Sigmoid colon (tissue), 7 donors: Measurements from ENCODE around the gene TRAPPC3L. TPM values are rescaled to one million over a fixed set of nuclear protein-coding genes. Genes with fewer than 3 reads are reported as not detected.

Source experiments
- DNase-seq: peaks from one replicate; pipeline ENCODE4 v3.0.0-alpha.2; 2019
- H3K27ac ChIP-seq, 4 donors: fragments of 200-600 bp; sonication (generic); one replicate each; pipeline ENCODE4 v1.5.1; 2016 to 2019; ENCODE audit warnings: mild to moderate bottlenecking in 1 of 4
- H3K27me3 ChIP-seq, 3 donors: fragments of 200-600 bp; sonication (generic); one replicate each; pipeline ENCODE4 v1.5.1; 2019; ENCODE audit warnings: mild to moderate bottlenecking in 1 of 3
- H3K36me3 ChIP-seq, 4 donors: fragments of 200-600 bp; sonication (generic); one replicate each; pipeline ENCODE4 v1.5.1; 2016 to 2019
- H3K4me1 ChIP-seq, 4 donors: fragments of 200-600 bp; sonication (generic); one replicate each; pipeline ENCODE4 v1.5.1; 2017 to 2019
- H3K4me3 ChIP-seq, 4 donors: fragments of 200-600 bp; sonication (generic); one replicate each; pipeline ENCODE4 v1.5.1; 2017 to 2019; ENCODE audit warnings: mild to moderate bottlenecking in 2 of 4, moderate library complexity in 1 of 4
- H3K9me3 ChIP-seq, 4 donors: fragments of 200-600 bp in 3 of 4; sonication (generic) in 3 of 4; one replicate each; pipeline versions ENCODE4 v1.5.1 to v1.6.1; 2013 to 2019
- EP300 ChIP-seq, 4 donors: sonication (generic); formaldehyde crosslinking; IDR thresholded peaks; one replicate each; pipeline ENCODE4 v1.6.1; 2017; ENCODE audit warnings: antibody characterized with exemption in 4 of 4
- POLR2A ChIP-seq, 2 donors: fragments of 450-650 bp; IDR thresholded peaks; one replicate each; pipeline ENCODE4 v1.6.1; 2016; ENCODE audit warnings: antibody characterized with exemption in 2 of 2, mild to moderate bottlenecking in 2 of 2, moderate library complexity in 2 of 2
- POLR2AphosphoS5 ChIP-seq, 4 donors: sonication (generic); formaldehyde crosslinking; IDR thresholded peaks; one replicate each; pipeline ENCODE4 v1.6.1; 2017; ENCODE audit warnings: antibody characterized with exemption in 4 of 4
- WGBS, 2 donors: extraction: QIAGEN DNeasy Blood & Tissue Kit; methylation state at CpG; one replicate each; pipeline ENCODE4 v1.1.7; 2013; 5-methylcytosine and 5-hydroxymethylcytosine counted together
- intact Hi-C: fragments of 100-400 bp; cut with DNase I; formaldehyde crosslinking; loops from one replicate; pipeline ENCODE4 v1.15.1; 2023
- polyA plus RNA-seq, 3 donors: library from polyadenylated mRNA; stranded (reverse); fragments of 200-250 nt; gene quantifications; one replicate each; pipeline ENCODE4 v1.2.3, GENCODE V29; 2013
- total RNA-seq, 4 donors: library from RNA; depleted of rRNA; stranded (reverse); fragments of >200 nt; gene quantifications; one replicate each; pipeline ENCODE4 v1.1.0, GENCODE V29; 2016
- TF ChIP-seq, protein P1 (sequence below), 4 experiments: fragments of 450-650 bp in 3 of 4; fragments of 200-600 bp in 1 of 4; IDR thresholded peaks; one replicate each; pipeline ENCODE4 v1.5.1; 2016 to 2019; ENCODE audit warnings: antibody characterized with exemption in 4 of 4, mild to moderate bottlenecking in 3 of 4, moderate library complexity in 2 of 4
- donor health status: healthy with polysubstance abuse.
- donor health status: Bipolar disorder and iron deficiency.
- donor health status: healthy.

TRAPPC3L gene
- total and polyA plus RNA-seq, 7 donors = not detected

DNA sequence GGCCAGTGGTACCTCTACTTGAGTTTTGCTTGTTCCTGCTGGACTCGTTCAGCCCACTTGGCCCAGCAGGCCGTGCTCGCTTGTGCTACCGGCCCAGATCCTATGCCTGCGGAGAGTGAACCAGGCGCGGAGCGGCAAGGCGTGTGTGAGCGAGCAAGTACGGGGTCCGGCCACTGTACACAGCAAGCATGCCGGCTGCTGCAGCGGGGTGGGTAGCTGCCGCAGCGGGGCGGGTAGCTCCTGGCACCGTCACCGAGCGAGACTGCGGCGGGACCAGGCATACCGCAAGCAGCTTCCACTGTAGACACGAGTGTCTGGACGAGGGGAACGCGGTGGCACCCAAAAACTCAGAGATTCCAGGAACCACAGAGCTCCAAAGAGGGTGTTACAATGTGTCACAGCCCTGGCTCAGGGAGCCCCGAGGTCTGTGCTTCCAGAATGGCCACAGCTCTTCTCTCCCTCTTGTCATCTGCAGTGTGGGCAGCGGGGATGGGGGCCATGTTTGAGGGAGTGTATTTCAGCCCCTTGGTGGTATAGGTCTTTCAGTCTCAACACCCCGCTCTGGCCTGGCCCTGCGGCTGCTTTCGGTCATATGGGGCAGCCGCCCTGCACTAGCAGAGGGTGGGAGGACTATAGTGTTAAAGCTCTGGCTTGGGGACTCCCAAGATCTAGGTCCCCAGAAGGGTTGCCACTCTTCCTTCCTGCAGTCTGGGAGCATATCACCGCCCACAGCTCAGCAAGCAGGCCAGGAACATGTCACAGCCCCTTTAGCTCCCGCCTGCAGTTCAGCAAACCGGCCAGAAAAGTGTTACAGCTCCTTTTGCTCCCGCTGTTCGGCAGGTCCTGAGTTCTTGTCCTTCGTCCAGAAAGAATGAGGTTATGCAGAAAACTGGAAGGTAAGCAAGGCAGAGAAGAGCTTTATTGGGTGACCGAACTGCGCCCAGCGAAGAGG lies 19.7 kb upstream of the TRAPPC3L start:
- intact Hi-C loops = no loop called here
- H3K27ac ChIP-seq = peak overlapping the region in 1 of 4 donors; percentile 30
- WGBS, 2 donors = 42 to 55% methylated on average over 42 of the region's 42 CpGs
- H3K4me3 ChIP-seq = peak overlapping the region in 3 of 4 donors; percentile 34 to 44 (median 41)
- TF ChIP-seq EP300 (IDR thresholded peaks at IDR 0.05) (no peak), POLR2A (IDR thresholded peaks at IDR 0.05) (no peak), POLR2AphosphoS5 (IDR thresholded peaks at IDR 0.05) (no peak)
- TF ChIP-seq, protein P1, sequence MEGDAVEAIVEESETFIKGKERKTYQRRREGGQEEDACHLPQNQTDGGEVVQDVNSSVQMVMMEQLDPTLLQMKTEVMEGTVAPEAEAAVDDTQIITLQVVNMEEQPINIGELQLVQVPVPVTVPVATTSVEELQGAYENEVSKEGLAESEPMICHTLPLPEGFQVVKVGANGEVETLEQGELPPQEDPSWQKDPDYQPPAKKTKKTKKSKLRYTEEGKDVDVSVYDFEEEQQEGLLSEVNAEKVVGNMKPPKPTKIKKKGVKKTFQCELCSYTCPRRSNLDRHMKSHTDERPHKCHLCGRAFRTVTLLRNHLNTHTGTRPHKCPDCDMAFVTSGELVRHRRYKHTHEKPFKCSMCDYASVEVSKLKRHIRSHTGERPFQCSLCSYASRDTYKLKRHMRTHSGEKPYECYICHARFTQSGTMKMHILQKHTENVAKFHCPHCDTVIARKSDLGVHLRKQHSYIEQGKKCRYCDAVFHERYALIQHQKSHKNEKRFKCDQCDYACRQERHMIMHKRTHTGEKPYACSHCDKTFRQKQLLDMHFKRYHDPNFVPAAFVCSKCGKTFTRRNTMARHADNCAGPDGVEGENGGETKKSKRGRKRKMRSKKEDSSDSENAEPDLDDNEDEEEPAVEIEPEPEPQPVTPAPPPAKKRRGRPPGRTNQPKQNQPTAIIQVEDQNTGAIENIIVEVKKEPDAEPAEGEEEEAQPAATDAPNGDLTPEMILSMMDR (IDR thresholded peaks at IDR 0.05) = no peak
- no peaks in the 10 kb centered on the region for H3K9me3 ChIP-seq
- no peaks in the 10 kb centered on the region for H3K36me3 ChIP-seq
- H3K4me1 ChIP-seq = peaks cover 0 to 19% (median 13%) of the 10 kb centered on the region in 4 donors
- peak; percentile 63 for DNase-seq
- no peaks in the 10 kb centered on the region for H3K27me3 ChIP-seq

DNA sequence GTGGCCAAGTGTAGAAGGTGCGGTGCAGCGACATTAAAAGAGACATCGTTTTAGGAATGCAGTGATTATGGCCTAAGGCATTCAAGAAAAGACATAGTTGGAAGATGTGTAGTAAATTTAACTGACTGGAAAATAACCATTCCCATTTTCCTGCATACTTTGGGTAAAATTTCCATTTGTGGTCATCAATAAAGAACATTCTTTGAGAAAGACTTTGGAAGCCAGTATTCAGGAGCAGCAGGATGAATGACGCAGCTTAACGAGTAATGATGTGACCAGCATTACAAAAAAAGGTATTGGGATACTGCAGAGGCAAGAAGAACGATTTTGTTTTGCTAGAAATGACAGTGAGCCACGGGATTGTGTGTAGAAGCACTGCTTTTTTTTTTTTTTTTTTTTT lies 18.8 kb upstream of the TRAPPC3L start:
- Histone ChIP-seq H3K4me3 (no peak overlapping the region), H3K9me3 (no peaks in the 10 kb centered on the region), H3K4me1 (peaks cover 0 to 10% (median 7%) of the 10 kb centered on the region in 4 donors), H3K27me3 (no peaks in the 10 kb centered on the region), H3K36me3 (no peaks in the 10 kb centered on the region), H3K27ac (no peak overlapping the region)
- intact Hi-C loops = no loop called here
- whole genome bisulfite sequencing, 2 donors = 85 to 90% methylated on average over 7 of the region's 7 CpGs
- no peak for DNase-seq
- no peak for TF ChIP-seq POLR2AphosphoS5 (IDR thresholded peaks at IDR 0.05)
- no peak for TF ChIP-seq POLR2A (IDR thresholded peaks at IDR 0.05)
- TF ChIP-seq, protein P1 (IDR thresholded peaks at IDR 0.05) = no peak

DNA sequence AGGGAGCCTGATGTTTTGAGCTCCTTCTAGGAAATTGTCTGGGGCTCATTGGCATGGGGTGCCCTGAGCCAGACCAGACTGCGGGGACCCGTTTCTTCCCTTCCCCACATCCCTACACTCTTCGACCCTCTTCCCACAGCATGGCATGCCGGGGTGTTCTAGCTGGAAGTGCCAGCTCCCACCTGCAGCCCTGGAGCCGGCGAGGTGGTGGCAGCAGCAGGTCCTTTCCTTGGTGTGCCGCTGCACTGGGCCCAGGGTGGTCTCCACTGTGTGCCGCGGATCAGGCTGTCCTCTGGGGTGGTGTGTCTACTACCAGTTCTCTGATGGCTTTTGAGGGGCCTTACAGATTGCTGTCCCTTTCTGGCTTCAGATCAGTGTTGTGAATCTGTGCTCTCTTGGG lies 18.3 kb upstream of the TRAPPC3L start:
- 93 to 96% methylated on average over 9 of the region's 9 CpGs for WGBS, 2 donors
- no peak overlapping the region for H3K4me3 ChIP-seq
- H3K27me3 ChIP-seq = no peaks in the 10 kb centered on the region
- DNase-seq = no peak
- no peaks in the 10 kb centered on the region for H3K9me3 ChIP-seq
- no peaks in the 10 kb centered on the region for H3K36me3 ChIP-seq
- H3K27ac ChIP-seq = no peak overlapping the region
- TF ChIP-seq EP300 (IDR thresholded peaks at IDR 0.05) = no peak
- TF ChIP-seq, protein P1 (IDR thresholded peaks at IDR 0.05) = no peak
- no peak for TF ChIP-seq POLR2A (IDR thresholded peaks at IDR 0.05)
- TF ChIP-seq POLR2AphosphoS5 (IDR thresholded peaks at IDR 0.05) = no peak
- intact Hi-C loops = no loop called here
- peaks cover 0 to 10% (median 7%) of the 10 kb centered on the region in 4 donors for H3K4me1 ChIP-seq

DNA sequence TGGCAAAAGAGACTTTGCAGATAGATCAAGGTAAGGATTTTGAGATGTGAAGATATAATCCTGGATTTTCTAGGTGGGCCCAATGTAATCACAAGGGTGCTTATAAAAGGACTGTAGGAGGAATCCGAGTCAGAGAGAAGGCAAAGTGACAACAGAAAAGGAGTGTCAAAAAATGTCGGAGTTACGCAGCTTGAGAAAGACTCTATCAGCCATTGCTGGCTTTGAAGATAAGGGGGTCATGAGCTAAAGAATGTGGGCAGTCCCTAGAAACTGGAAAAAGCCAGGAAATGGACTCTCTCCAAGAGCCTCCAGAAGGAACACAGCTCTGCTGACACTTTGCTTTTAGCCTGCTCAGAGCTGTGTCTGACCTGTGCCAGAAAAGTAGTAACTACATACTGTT lies 17.1 kb upstream of the TRAPPC3L start:
- H3K27ac ChIP-seq = no peak overlapping the region
- H3K36me3 ChIP-seq = no peaks in the 10 kb centered on the region
- H3K9me3 ChIP-seq = no peaks in the 10 kb centered on the region
- intact Hi-C loops = no loop called here
- WGBS, 2 donors = 73 to 90% methylated on average over 3 of the region's 3 CpGs
- DNase-seq = no peak
- H3K4me3 ChIP-seq = no peak overlapping the region
- TF ChIP-seq EP300 (IDR thresholded peaks at IDR 0.05) (no peak), POLR2A (IDR thresholded peaks at IDR 0.05) (no peak), POLR2AphosphoS5 (IDR thresholded peaks at IDR 0.05) (no peak)
- TF ChIP-seq, protein P1 (IDR thresholded peaks at IDR 0.05) = no peak
- peaks cover 0 to 18% (median 9%) of the 10 kb centered on the region in 4 donors for H3K4me1 ChIP-seq
- H3K27me3 ChIP-seq = no peaks in the 10 kb centered on the region
